ENCODE measurements around the gene EML4. TPM values are rescaled to one million over a fixed set of nuclear protein-coding genes. Genes with fewer than 3 reads are reported as not detected.

The EML4 gene
- total RNA-seq, 1 donor from 2014 or later = 68.2 TPM

GRCh38 chr2:42351864-42352263, 182.7 kb downstream of the EML4 start:
- no peaks in the 10 kb centered on the region for H3K27me3 Mint-ChIP-seq (ENCODE audit: low read depth, unreplicated experiment)
- H3K27ac Mint-ChIP-seq (ENCODE audit: unreplicated experiment) = peak overlapping the region; percentile 42
- DNase-seq (ENCODE audit: low read depth) = no peak
- Histone ChIP-seq H3K36me3 (ENCODE audit: insufficient read depth, low read length) (peaks cover 17% of the 10 kb centered on the region), H2AFZ (ENCODE audit: low read depth, low read length) (no peak overlapping the region), H3K4me2 (ENCODE audit: low read length) (no peak overlapping the region), H3K27me3 (ENCODE audit: insufficient read depth, low read length) (no peaks in the 10 kb centered on the region), H3K4me3 (ENCODE audit: insufficient read depth, low read depth, low read length) (no peak overlapping the region), H4K20me1 (ENCODE audit: insufficient read depth, low read length) (peaks cover 80% of the 10 kb centered on the region), H3K4me1 (ENCODE audit: insufficient read depth, low read length) (no peaks in the 10 kb centered on the region), H3K27ac (ENCODE audit: low read depth, low read length) (no peak overlapping the region), H3K79me2 (ENCODE audit: insufficient read depth, low read length) (peaks cover 99% of the 10 kb centered on the region), H3K9me3 (ENCODE audit: insufficient read depth, low read depth, low read length) (no peaks in the 10 kb centered on the region), H3K9ac (ENCODE audit: low read length) (no peak overlapping the region)
- H3K36me3 Mint-ChIP-seq (ENCODE audit: low read depth, unreplicated experiment) = peaks cover 15% of the 10 kb centered on the region
- TF ChIP-seq CTCF (IDR thresholded peaks at IDR 0.05; ENCODE audit: insufficient read depth, low read depth, low read length) = no peak
- TF ChIP-seq EZH2 (IDR thresholded peaks at IDR 0.05; ENCODE audit: insufficient read depth, low read length) = no peak
- no peak for FAIRE-seq
- H3K4me1 Mint-ChIP-seq (ENCODE audit: low read depth, unreplicated experiment) = peaks cover 23% of the 10 kb centered on the region
- no peak overlapping the region for H3K4me3 Mint-ChIP-seq (ENCODE audit: unreplicated experiment)
- H3K9me3 Mint-ChIP-seq (ENCODE audit: unreplicated experiment) = no peaks in the 10 kb centered on the region

GRCh38 chr2:42353792-42354429, 184.8 kb downstream of the EML4 start:
- Mint-ChIP-seq H3K9me3 (ENCODE audit: unreplicated experiment) (no peaks in the 10 kb centered on the region), H3K27ac (ENCODE audit: unreplicated experiment) (peak overlapping the region; percentile 73), H3K36me3 (ENCODE audit: low read depth, unreplicated experiment) (peaks cover 3% of the 10 kb centered on the region), H3K4me1 (ENCODE audit: low read depth, unreplicated experiment) (peaks cover 31% of the 10 kb centered on the region), H3K4me3 (ENCODE audit: unreplicated experiment) (peak overlapping the region; percentile 4), H3K27me3 (ENCODE audit: low read depth, unreplicated experiment) (no peaks in the 10 kb centered on the region)
- Histone ChIP-seq H4K20me1 (ENCODE audit: insufficient read depth, low read length) (peaks cover 86% of the 10 kb centered on the region), H3K9ac (ENCODE audit: low read length) (no peak overlapping the region), H3K4me1 (ENCODE audit: insufficient read depth, low read length) (no peaks in the 10 kb centered on the region), H2AFZ (ENCODE audit: low read depth, low read length) (no peak overlapping the region), H3K79me2 (ENCODE audit: insufficient read depth, low read length) (peaks cover 99% of the 10 kb centered on the region), H3K36me3 (ENCODE audit: insufficient read depth, low read length) (peaks cover 14% of the 10 kb centered on the region), H3K27ac (ENCODE audit: low read depth, low read length) (no peak overlapping the region), H3K9me3 (ENCODE audit: insufficient read depth, low read depth, low read length) (no peaks in the 10 kb centered on the region), H3K27me3 (ENCODE audit: insufficient read depth, low read length) (no peaks in the 10 kb centered on the region), H3K4me2 (ENCODE audit: low read length) (no peak overlapping the region), H3K4me3 (ENCODE audit: insufficient read depth, low read depth, low read length) (no peak overlapping the region)
- DNase-seq (ENCODE audit: low read depth) (no peak), FAIRE-seq (no peak)
- no peak for TF ChIP-seq EZH2 (IDR thresholded peaks at IDR 0.05; ENCODE audit: insufficient read depth, low read length)
- TF ChIP-seq CTCF (IDR thresholded peaks at IDR 0.05; ENCODE audit: insufficient read depth, low read depth, low read length) = no peak

GRCh38 chr2:42359304-42359964, 190.3 kb downstream of the EML4 start:
- peaks cover 54% of the 10 kb centered on the region for H4K20me1 ChIP-seq (ENCODE audit: insufficient read depth, low read length)
- FAIRE-seq (no peak), DNase-seq (ENCODE audit: low read depth) (no peak)
- peak overlapping the region; percentile 95 for H3K4me3 Mint-ChIP-seq (ENCODE audit: unreplicated experiment)
- H3K27me3 Mint-ChIP-seq (ENCODE audit: low read depth, unreplicated experiment) = no peaks in the 10 kb centered on the region
- H3K9me3 Mint-ChIP-seq (ENCODE audit: unreplicated experiment) = no peaks in the 10 kb centered on the region
- H3K4me3 ChIP-seq (ENCODE audit: insufficient read depth, low read depth, low read length) = peak overlapping the region; percentile 99
- no peaks in the 10 kb centered on the region for H3K36me3 ChIP-seq (ENCODE audit: insufficient read depth, low read length)
- no peak overlapping the region for H2AFZ ChIP-seq (ENCODE audit: low read depth, low read length)
- H3K27me3 ChIP-seq (ENCODE audit: insufficient read depth, low read length) = peaks cover 3% of the 10 kb centered on the region
- peak overlapping the region; percentile 98 for H3K4me2 ChIP-seq (ENCODE audit: low read length)
- no peaks in the 10 kb centered on the region for H3K9me3 ChIP-seq (ENCODE audit: insufficient read depth, low read depth, low read length)
- H3K27ac Mint-ChIP-seq (ENCODE audit: unreplicated experiment) = peak overlapping the region; percentile 96
- H3K79me2 ChIP-seq (ENCODE audit: insufficient read depth, low read length) = peaks cover 66% of the 10 kb centered on the region
- H3K27ac ChIP-seq (ENCODE audit: low read depth, low read length) = peak overlapping the region; percentile 99
- TF ChIP-seq CTCF (IDR thresholded peaks at IDR 0.05; ENCODE audit: insufficient read depth, low read depth, low read length) (no peak), EZH2 (IDR thresholded peaks at IDR 0.05; ENCODE audit: insufficient read depth, low read length) (no peak)
- H3K36me3 Mint-ChIP-seq (ENCODE audit: low read depth, unreplicated experiment) = no peaks in the 10 kb centered on the region
- H3K9ac ChIP-seq (ENCODE audit: low read length) = peak overlapping the region; percentile 98
- peaks cover 10% of the 10 kb centered on the region for H3K4me1 ChIP-seq (ENCODE audit: insufficient read depth, low read length)
- H3K4me1 Mint-ChIP-seq (ENCODE audit: low read depth, unreplicated experiment) = peaks cover 15% of the 10 kb centered on the region

Measured in astrocyte (in vitro differentiated cells and primary cell).